HEK293T (cell line): ENCODE measurements around the gene KCNC1.

Experiments used
- CTCF ChIA-PET: fragments of 350-600 bp; formaldehyde crosslinking; extraction: SDS; loops from one replicate; lab custom pipeline; 2021; ENCODE audit warnings: antibody characterized with exemption, inconsistent platforms; lab: Yijun Ruan, JAX
- POLR2A ChIA-PET: fragments of 350-600 bp; formaldehyde crosslinking; extraction: SDS; loops from one replicate; lab custom pipeline; 2020; ENCODE audit warnings: antibody characterized with exemption, inconsistent platforms; lab: Yijun Ruan, JAX
- DNase-seq: peaks from one replicate; pipeline ENCODE4 v3.0.0; 2012; ENCODE audit warnings: mixed read lengths; ENCODE audit errors: extremely low spot score
- ARNT ChIP-seq: fragments of 450-650 bp; IDR thresholded peaks from 2 replicates; pipeline ENCODE4 v1.6.1; 2017; ENCODE audit warnings: mild to moderate bottlenecking
- BHLHE40 ChIP-seq: fragments of 450-650 bp; IDR thresholded peaks from 2 replicates; pipeline ENCODE4 v1.6.1; 2016; ENCODE audit warnings: mild to moderate bottlenecking, moderate library complexity, borderline replicate concordance
- CTBP1 ChIP-seq: fragments of 450-650 bp; IDR thresholded peaks from 2 replicates; pipeline ENCODE4 v1.6.1; 2016; ENCODE audit warnings: borderline replicate concordance
- ELF4 ChIP-seq: fragments of 450-650 bp; IDR thresholded peaks from 2 replicates; pipeline ENCODE4 v1.6.1; 2017; ENCODE audit warnings: antibody characterized with exemption
- FOXA1 ChIP-seq: fragments of 450-650 bp; IDR thresholded peaks from 2 replicates; pipeline ENCODE4 v1.6.1; 2016; ENCODE audit warnings: mild to moderate bottlenecking
- FOXK2 ChIP-seq: fragments of 450-650 bp; IDR thresholded peaks from 2 replicates; pipeline ENCODE4 v1.6.1; 2016; ENCODE audit warnings: mild to moderate bottlenecking
- FOXM1 ChIP-seq: fragments of 450-650 bp; IDR thresholded peaks from 2 replicates; pipeline ENCODE4 v1.6.1; 2017; ENCODE audit warnings: mild to moderate bottlenecking, borderline replicate concordance
- HDGF ChIP-seq: fragments of 450-650 bp; IDR thresholded peaks from 2 replicates; pipeline ENCODE4 v1.6.1; 2017; ENCODE audit warnings: antibody characterized with exemption, borderline replicate concordance
- L3MBTL2 ChIP-seq: fragments of 450-650 bp; conservative IDR thresholded peaks from 2 replicates; pipeline ENCODE4 v1.6.1; 2016; ENCODE audit warnings: mild to moderate bottlenecking
- LEF1 ChIP-seq: fragments of 450-650 bp; IDR thresholded peaks from 2 replicates; pipeline ENCODE4 v1.6.1; 2017; ENCODE audit warnings: mild to moderate bottlenecking, borderline replicate concordance
- NFRKB ChIP-seq: fragments of 450-650 bp; IDR thresholded peaks from 2 replicates; pipeline ENCODE4 v1.6.1; 2016; ENCODE audit warnings: mild to moderate bottlenecking, moderate library complexity
- PKNOX1 ChIP-seq: fragments of 450-650 bp; IDR thresholded peaks from 2 replicates; pipeline ENCODE4 v1.6.1; 2016
- SP1 ChIP-seq: fragments of 450-650 bp; IDR thresholded peaks from 2 replicates; pipeline ENCODE4 v1.6.1; 2017
- SUZ12 ChIP-seq: fragments of 450-650 bp; IDR thresholded peaks from 2 replicates; pipeline ENCODE4 v1.6.1; 2016; ENCODE audit warnings: mild to moderate bottlenecking
- TARDBP ChIP-seq: fragments of 450-650 bp; IDR thresholded peaks from 2 replicates; pipeline ENCODE4 v1.6.1; 2016
- ZNF384 ChIP-seq: fragments of 450-650 bp; IDR thresholded peaks from 2 replicates; pipeline ENCODE4 v1.6.1; 2016

The KCNC1 gene

DNA sequence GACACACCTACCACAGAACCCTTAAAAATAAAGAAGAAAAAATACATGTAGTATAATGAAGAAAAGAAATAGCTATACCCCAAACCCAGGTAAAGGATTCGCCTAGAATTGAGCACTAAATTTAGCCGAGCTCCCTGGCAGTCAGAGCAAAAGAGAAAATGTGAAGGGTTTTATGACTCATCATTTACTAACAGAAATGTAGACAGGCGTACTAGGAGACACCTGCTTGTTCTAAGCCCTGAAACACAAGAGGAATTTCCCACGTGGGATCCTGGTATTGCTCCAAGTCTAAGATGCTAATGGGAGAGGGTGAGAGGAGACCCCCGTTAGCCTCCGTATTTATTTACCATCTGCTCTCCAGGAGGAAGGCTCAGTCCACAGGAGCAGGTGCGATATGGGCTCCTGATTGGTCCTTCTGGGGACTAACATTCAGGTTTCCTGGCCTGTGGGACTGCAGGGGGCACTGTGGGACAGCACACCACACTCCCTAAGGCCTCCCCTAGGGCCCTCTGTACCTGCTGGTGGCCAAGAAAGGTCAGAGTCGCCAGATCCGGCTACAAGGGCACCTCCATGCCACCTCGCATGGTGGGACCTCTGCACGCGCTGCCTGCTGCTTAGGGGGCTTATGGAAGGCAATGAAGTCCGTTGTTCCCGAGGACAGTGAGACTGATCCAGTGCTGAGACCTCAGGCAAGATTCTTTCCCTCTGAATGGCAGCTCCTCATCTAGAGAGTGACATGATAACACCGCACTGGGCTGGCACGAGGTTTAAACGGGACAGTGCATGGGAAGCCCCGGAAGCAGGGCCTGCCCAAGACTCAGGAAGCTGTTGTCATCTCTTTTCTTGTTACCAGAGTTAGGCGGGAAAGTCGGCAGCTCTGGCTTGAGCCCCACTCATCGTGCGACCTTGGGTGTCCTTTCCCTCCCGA, 25.8 kb downstream of the KCNC1 start:
- no peak for TF ChIP-seq FOXK2
- CTCF ChIA-PET: interaction anchor here (0.5 to 1.6 kb wide), 4 partner anchors 30 to 234 kb away, joined by 3 to 7 read pairs (median 3); no protein-coding TSS in a partner anchor
- peak; percentile 69 for DNase-seq
- POLR2A ChIA-PET: no interaction called here

DNA sequence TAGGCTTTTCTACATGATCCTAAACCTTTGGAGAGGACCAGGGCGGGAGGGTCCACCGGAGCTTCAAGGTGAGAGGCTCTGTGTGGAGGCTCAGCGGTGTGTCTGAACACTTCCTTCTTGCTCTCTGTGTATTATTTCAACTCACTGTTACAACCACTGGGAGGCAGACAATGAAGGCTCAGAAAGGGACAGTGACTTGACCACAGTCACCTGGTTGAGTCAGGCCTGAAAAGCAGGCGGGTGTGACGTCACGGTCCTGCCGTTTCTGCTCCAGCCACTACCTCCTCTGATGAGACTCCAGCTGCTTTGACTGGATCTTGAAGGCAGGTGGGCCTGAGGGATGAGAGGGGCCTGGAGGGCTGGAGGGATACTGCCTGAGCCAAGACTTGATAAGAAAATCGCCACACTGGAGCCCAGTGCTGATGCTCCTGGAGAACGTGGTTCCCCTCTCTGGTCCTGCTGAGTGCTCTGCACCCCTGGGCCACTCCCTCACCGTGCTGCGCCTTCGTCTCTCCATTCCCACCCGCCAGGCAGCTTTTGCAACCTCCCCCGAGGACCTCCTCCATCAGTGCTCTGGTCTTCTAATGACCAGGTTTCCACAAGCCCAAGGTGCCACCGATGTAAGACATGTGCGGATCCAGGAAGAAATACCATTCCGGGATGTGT, 27.9 kb downstream of the KCNC1 start:
- ChIA-PET CTCF (no interaction called here), POLR2A (no interaction called here)
- TF ChIP-seq L3MBTL2 (no peak), HDGF (no peak), ELF4 (no peak), ZNF384 (no peak), SUZ12 (no peak), ARNT (no peak), FOXA1 (no peak), SP1 (no peak)
- DNase-seq: no peak

DNA sequence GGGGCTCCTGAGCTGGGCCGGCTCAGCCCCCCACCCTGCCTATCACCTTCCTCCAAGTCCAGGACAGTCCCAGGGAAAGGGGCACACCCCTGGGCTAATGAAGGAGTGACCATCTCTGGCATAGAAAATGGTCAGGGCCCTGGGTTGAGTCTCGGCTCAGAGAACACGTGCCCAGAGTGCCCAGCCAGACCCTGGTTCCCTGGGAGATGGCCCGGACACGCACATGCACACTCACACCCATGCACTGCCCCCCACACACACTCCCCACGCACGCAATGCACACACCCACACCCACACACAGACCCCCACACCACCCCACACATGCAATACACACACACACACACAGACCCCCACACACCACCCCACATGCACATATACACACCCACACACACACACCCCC, 28.7 kb downstream of the KCNC1 start:
- CTCF ChIA-PET: no interaction called here
- no peak for DNase-seq
- no peak for TF ChIP-seq LEF1
- no peak for TF ChIP-seq BHLHE40
- TF ChIP-seq SP1: no peak
- no peak for TF ChIP-seq ELF4
- TF ChIP-seq PKNOX1: no peak
- TF ChIP-seq L3MBTL2: no peak
- TF ChIP-seq HDGF: no peak
- no peak for TF ChIP-seq FOXM1
- no peak for TF ChIP-seq SUZ12
- no peak for TF ChIP-seq ARNT
- no peak for TF ChIP-seq ZNF384
- TF ChIP-seq FOXK2: no peak
- TF ChIP-seq NFRKB: no peak
- POLR2A ChIA-PET: no interaction called here

DNA sequence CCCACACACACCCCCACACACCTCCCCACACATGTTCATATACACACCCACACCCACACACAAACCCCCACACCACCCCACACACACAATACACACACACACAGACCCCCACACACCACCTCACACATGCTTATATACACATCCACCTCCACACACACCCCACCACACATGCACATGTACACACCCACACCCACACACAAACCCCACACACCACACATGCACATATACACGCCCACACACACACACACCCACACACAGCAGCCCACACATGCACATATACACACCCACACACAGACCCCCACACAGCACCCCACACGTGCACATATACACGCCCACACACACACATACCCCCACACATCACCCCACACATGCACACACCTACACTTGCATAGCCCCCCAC, 29.1 kb downstream of the KCNC1 start:
- TF ChIP-seq SP1: no peak
- TF ChIP-seq TARDBP: no peak
- ChIA-PET POLR2A (no interaction called here), CTCF (no interaction called here)
- DNase-seq: no peak

DNA sequence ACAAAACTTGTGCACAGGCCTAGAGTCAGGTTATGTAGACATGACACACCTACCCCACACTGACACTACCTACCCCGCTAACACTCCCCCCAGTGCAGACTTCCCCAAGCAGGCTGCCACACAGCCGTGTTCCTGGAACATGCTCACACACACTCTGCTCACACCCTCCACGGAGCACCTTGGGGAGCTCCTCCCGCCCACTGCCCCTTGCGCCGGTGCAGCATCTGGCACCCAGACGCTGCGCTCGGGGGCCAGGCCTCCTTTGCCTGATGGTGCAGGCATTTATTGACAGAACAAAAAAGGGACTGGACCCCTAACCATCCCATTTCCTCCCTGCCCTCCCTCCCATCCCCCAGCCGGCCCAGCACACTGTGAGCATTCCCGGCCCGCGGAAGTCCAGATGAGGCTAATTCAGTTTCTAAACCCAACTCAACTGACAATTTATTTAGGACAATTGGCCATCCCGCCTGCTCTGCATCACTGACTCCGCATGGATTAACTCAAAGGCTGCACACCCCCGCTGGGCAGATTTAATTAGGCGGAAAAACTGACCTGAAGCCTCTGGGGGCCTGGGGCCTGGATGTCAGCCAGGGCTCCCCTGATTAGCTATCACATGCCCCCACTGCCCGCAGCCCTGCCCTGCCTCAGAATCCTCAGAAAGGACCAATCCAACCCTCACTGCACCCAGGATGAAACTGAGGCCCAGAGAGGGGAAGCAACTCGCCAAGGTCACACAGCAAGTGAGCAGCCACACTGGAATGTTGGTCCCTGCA, 30.1 kb downstream of the KCNC1 start:
- TF ChIP-seq FOXM1 (no peak), SUZ12 (no peak), PKNOX1 (no peak), ARNT (no peak), BHLHE40 (no peak), ELF4 (no peak)
- CTCF ChIA-PET: no interaction called here
- POLR2A ChIA-PET: no interaction called here
- DNase-seq: no peak

GRCh38 chr11:17765356-17766072, 30.9 kb downstream of the KCNC1 start:
- DNase-seq: no peak
- POLR2A ChIA-PET: no interaction called here
- TF ChIP-seq SUZ12 (no peak), CTBP1 (no peak), ZNF384 (no peak), L3MBTL2 (no peak), FOXM1 (no peak), NFRKB (no peak), HDGF (no peak), TARDBP (no peak), FOXK2 (no peak), BHLHE40 (no peak), LEF1 (no peak), PKNOX1 (no peak), SP1 (no peak), ELF4 (no peak), ARNT (no peak), FOXA1 (no peak)
- CTCF ChIA-PET: no interaction called here
